NB4 (cell line): Measurements from ENCODE around the gene GARRE1.

Experiments
- CTCF ChIP-seq: IDR thresholded peaks from one replicate; pipeline ENCODE4 v1.5.1; 2012; ENCODE audit warnings: low read depth, low read length
- MAX ChIP-seq: IDR thresholded peaks from 2 replicates; pipeline ENCODE4 v1.6.1; 2011; ENCODE audit warnings: low read depth, low read length
- POLR2A ChIP-seq: IDR thresholded peaks from 2 replicates; pipeline ENCODE4 v1.6.1; 2011; ENCODE audit warnings: mild to moderate bottlenecking; ENCODE audit not compliant: insufficient read length; ENCODE audit errors: extremely low read depth

- TF ChIP-seq MAX (no peak), CTCF (no peak), POLR2A (no peak)
These were observed 22.9 kb upstream of the GARRE1 start for GRCh38 chr19:34231439-34231838.
